ENCODE measurements around the gene LSM11.
"Not testable (repeated sequence)": the region's sequence is repeated elsewhere in the genome, so short reads cannot be mapped to it uniquely, and the experiment has no call there.

LSM11 gene

GRCh38 chr5:157714596-157714864, 29.0 kb upstream of the LSM11 start:
- H3K27ac ChIP-seq (ENCODE audit: low read depth in 2 of 2, low read length in 2 of 2) = no peak overlapping the region

GRCh38 chr5:157718519-157718918, 25.0 kb upstream of the LSM11 start:
- no peak overlapping the region for H3K27ac ChIP-seq (ENCODE audit: low read depth in 2 of 2, low read length in 2 of 2)

More at GRCh38 chr5:157714596-157714864, 29.0 kb upstream of the LSM11 start:
- Histone ChIP-seq H3K9ac (ENCODE audit: low read depth in 1 of 2, low read length in 2 of 2) (no peak overlapping the region), H3K27me3 (ENCODE audit: control insufficient read depth in 2 of 2, insufficient read depth in 2 of 2, low read length in 2 of 2) (no peaks in the 10 kb centered on the region), H3K9me3 (ENCODE audit: control insufficient read depth in 2 of 2, low read length in 2 of 2) (no peaks in the 10 kb centered on the region), H3K36me3 (ENCODE audit: control insufficient read depth in 2 of 2, insufficient read depth in 2 of 2, low read length in 2 of 2) (no peaks in the 10 kb centered on the region), H3K4me3 (ENCODE audit: low read length in 2 of 2) (no peak overlapping the region), H3K4me1 (ENCODE audit: control insufficient read depth in 2 of 2, insufficient read depth in 2 of 2, low read length in 2 of 2) (peaks cover 3 to 8% of the 10 kb centered on the region in 2 donors)

GRCh38 chr5:157719245-157719644, 24.3 kb upstream of the LSM11 start:
- H3K9ac ChIP-seq (ENCODE audit: low read depth in 1 of 2, low read length in 2 of 2) = no peak overlapping the region
- no peak overlapping the region for H3K27ac ChIP-seq (ENCODE audit: low read depth in 2 of 2, low read length in 2 of 2)
- H3K4me3 ChIP-seq (ENCODE audit: low read length in 2 of 2) = no peak overlapping the region
- no peaks in the 10 kb centered on the region for H3K9me3 ChIP-seq (ENCODE audit: control insufficient read depth in 2 of 2, low read length in 2 of 2)
- H3K27me3 ChIP-seq (ENCODE audit: control insufficient read depth in 2 of 2, insufficient read depth in 2 of 2, low read length in 2 of 2) = no peaks in the 10 kb centered on the region
- H3K36me3 ChIP-seq (ENCODE audit: control insufficient read depth in 2 of 2, insufficient read depth in 2 of 2, low read length in 2 of 2) = no peaks in the 10 kb centered on the region
- peaks cover 3 to 8% of the 10 kb centered on the region in 2 donors for H3K4me1 ChIP-seq (ENCODE audit: control insufficient read depth in 2 of 2, insufficient read depth in 2 of 2, low read length in 2 of 2)

More at GRCh38 chr5:157718519-157718918, 25.0 kb upstream of the LSM11 start:
- Histone ChIP-seq H3K9ac (ENCODE audit: low read depth in 1 of 2, low read length in 2 of 2) (no peak overlapping the region), H3K9me3 (ENCODE audit: control insufficient read depth in 2 of 2, low read length in 2 of 2) (no peaks in the 10 kb centered on the region), H3K36me3 (ENCODE audit: control insufficient read depth in 2 of 2, insufficient read depth in 2 of 2, low read length in 2 of 2) (no peaks in the 10 kb centered on the region), H3K4me3 (ENCODE audit: low read length in 2 of 2) (no peak overlapping the region), H3K4me1 (ENCODE audit: control insufficient read depth in 2 of 2, insufficient read depth in 2 of 2, low read length in 2 of 2) (peaks cover 3 to 8% of the 10 kb centered on the region in 2 donors), H3K27me3 (ENCODE audit: control insufficient read depth in 2 of 2, insufficient read depth in 2 of 2, low read length in 2 of 2) (no peaks in the 10 kb centered on the region)

- Histone ChIP-seq H3K4me1 (ENCODE audit: control insufficient read depth in 2 of 2, insufficient read depth in 2 of 2, low read length in 2 of 2) (peaks cover 3 to 8% of the 10 kb centered on the region in 2 donors), H3K4me3 (ENCODE audit: low read length in 2 of 2) (no peak overlapping the region), H3K27me3 (ENCODE audit: control insufficient read depth in 2 of 2, insufficient read depth in 2 of 2, low read length in 2 of 2) (no peaks in the 10 kb centered on the region)
These were observed 22.4 kb upstream of the LSM11 start for GRCh38 chr5:157721159-157721558.

GRCh38 chr5:157722895-157723294, 20.6 kb upstream of the LSM11 start:
- not testable (repeated sequence) for H3K4me1 ChIP-seq (ENCODE audit: control insufficient read depth in 2 of 2, insufficient read depth in 2 of 2, low read length in 2 of 2); H3K27ac ChIP-seq (ENCODE audit: low read depth in 2 of 2, low read length in 2 of 2); H3K4me3 ChIP-seq (ENCODE audit: low read length in 2 of 2); H3K9ac ChIP-seq (ENCODE audit: low read depth in 1 of 2, low read length in 2 of 2); H3K36me3 ChIP-seq (ENCODE audit: control insufficient read depth in 2 of 2, insufficient read depth in 2 of 2, low read length in 2 of 2); H3K9me3 ChIP-seq (ENCODE audit: control insufficient read depth in 2 of 2, low read length in 2 of 2); H3K27me3 ChIP-seq (ENCODE audit: control insufficient read depth in 2 of 2, insufficient read depth in 2 of 2, low read length in 2 of 2)

More at GRCh38 chr5:157721159-157721558, 22.4 kb upstream of the LSM11 start:
- Histone ChIP-seq H3K9ac (ENCODE audit: low read depth in 1 of 2, low read length in 2 of 2) (no peak overlapping the region), H3K27ac (ENCODE audit: low read depth in 2 of 2, low read length in 2 of 2) (no peak overlapping the region), H3K9me3 (ENCODE audit: control insufficient read depth in 2 of 2, low read length in 2 of 2) (no peaks in the 10 kb centered on the region), H3K36me3 (ENCODE audit: control insufficient read depth in 2 of 2, insufficient read depth in 2 of 2, low read length in 2 of 2) (no peaks in the 10 kb centered on the region)

- H3K9me3 ChIP-seq (ENCODE audit: control insufficient read depth in 2 of 2, low read length in 2 of 2); H3K9ac ChIP-seq (ENCODE audit: low read depth in 1 of 2, low read length in 2 of 2); H3K4me3 ChIP-seq (ENCODE audit: low read length in 2 of 2); H3K4me1 ChIP-seq (ENCODE audit: control insufficient read depth in 2 of 2, insufficient read depth in 2 of 2, low read length in 2 of 2); H3K27ac ChIP-seq (ENCODE audit: low read depth in 2 of 2, low read length in 2 of 2); H3K36me3 ChIP-seq (ENCODE audit: control insufficient read depth in 2 of 2, insufficient read depth in 2 of 2, low read length in 2 of 2); H3K27me3 ChIP-seq (ENCODE audit: control insufficient read depth in 2 of 2, insufficient read depth in 2 of 2, low read length in 2 of 2): not testable (repeated sequence)
These were observed 16.9 kb upstream of the LSM11 start for GRCh38 chr5:157726607-157727006.

- not testable (repeated sequence) for H3K4me1 ChIP-seq (ENCODE audit: control insufficient read depth in 2 of 2, insufficient read depth in 2 of 2, low read length in 2 of 2); H3K36me3 ChIP-seq (ENCODE audit: control insufficient read depth in 2 of 2, insufficient read depth in 2 of 2, low read length in 2 of 2); H3K4me3 ChIP-seq (ENCODE audit: low read length in 2 of 2); H3K27ac ChIP-seq (ENCODE audit: low read depth in 2 of 2, low read length in 2 of 2); H3K27me3 ChIP-seq (ENCODE audit: control insufficient read depth in 2 of 2, insufficient read depth in 2 of 2, low read length in 2 of 2); H3K9ac ChIP-seq (ENCODE audit: low read depth in 1 of 2, low read length in 2 of 2); H3K9me3 ChIP-seq (ENCODE audit: control insufficient read depth in 2 of 2, low read length in 2 of 2)
These were observed 15.7 kb upstream of the LSM11 start for GRCh38 chr5:157727858-157728257.

- Histone ChIP-seq H3K9ac (ENCODE audit: low read depth in 1 of 2, low read length in 2 of 2) (no peak overlapping the region), H3K4me3 (ENCODE audit: low read length in 2 of 2) (no peak overlapping the region), H3K27me3 (ENCODE audit: control insufficient read depth in 2 of 2, insufficient read depth in 2 of 2, low read length in 2 of 2) (no peaks in the 10 kb centered on the region), H3K27ac (ENCODE audit: low read depth in 2 of 2, low read length in 2 of 2) (no peak overlapping the region), H3K9me3 (ENCODE audit: control insufficient read depth in 2 of 2, low read length in 2 of 2) (no peaks in the 10 kb centered on the region), H3K4me1 (ENCODE audit: control insufficient read depth in 2 of 2, insufficient read depth in 2 of 2, low read length in 2 of 2) (peaks cover 6 to 10% of the 10 kb centered on the region in 2 donors), H3K36me3 (ENCODE audit: control insufficient read depth in 2 of 2, insufficient read depth in 2 of 2, low read length in 2 of 2) (peaks cover 0 to 3% of the 10 kb centered on the region in 2 donors)
These were observed 13.7 kb upstream of the LSM11 start for GRCh38 chr5:157729858-157730257.

- peak overlapping the region; percentile 94 to 98 for H3K4me3 ChIP-seq (ENCODE audit: low read length in 2 of 2)
- peaks cover 0 to 7% of the 10 kb centered on the region in 2 donors for H3K36me3 ChIP-seq (ENCODE audit: control insufficient read depth in 2 of 2, insufficient read depth in 2 of 2, low read length in 2 of 2)
- H3K4me1 ChIP-seq (ENCODE audit: control insufficient read depth in 2 of 2, insufficient read depth in 2 of 2, low read length in 2 of 2) = peaks cover 6 to 12% of the 10 kb centered on the region in 2 donors
- H3K9me3 ChIP-seq (ENCODE audit: control insufficient read depth in 2 of 2, low read length in 2 of 2) = no peaks in the 10 kb centered on the region
- no peaks in the 10 kb centered on the region for H3K27me3 ChIP-seq (ENCODE audit: control insufficient read depth in 2 of 2, insufficient read depth in 2 of 2, low read length in 2 of 2)
- peak overlapping the region; percentile 98 for H3K27ac ChIP-seq (ENCODE audit: low read depth in 2 of 2, low read length in 2 of 2)
- peak overlapping the region; percentile 75 to 91 for H3K9ac ChIP-seq (ENCODE audit: low read depth in 1 of 2, low read length in 2 of 2)
These were observed 12.6 kb upstream of the LSM11 start for GRCh38 chr5:157730900-157731271.

GRCh38 chr5:157731272-157732129, 12.0 kb upstream of the LSM11 start, which contains the start of gene THG1L:
Gene THG1L, plus strand, starts transcription at chr5:157731420. Its CDS starts 21 bp downstream, at chr5:157731441.
- peak within 1 kb of the TSS; percentile 75 to 91 for H3K9ac ChIP-seq (ENCODE audit: low read depth in 1 of 2, low read length in 2 of 2)
- no peaks in the 10 kb centered on the region for H3K27me3 ChIP-seq (ENCODE audit: control insufficient read depth in 2 of 2, insufficient read depth in 2 of 2, low read length in 2 of 2)
- peaks cover 6 to 14% of the 10 kb centered on the region in 2 donors for H3K4me1 ChIP-seq (ENCODE audit: control insufficient read depth in 2 of 2, insufficient read depth in 2 of 2, low read length in 2 of 2)
- H3K36me3 ChIP-seq (ENCODE audit: control insufficient read depth in 2 of 2, insufficient read depth in 2 of 2, low read length in 2 of 2) = peaks cover 0 to 7% of the 10 kb centered on the region in 2 donors
- peak within 1 kb of the TSS; percentile 98 for H3K27ac ChIP-seq (ENCODE audit: low read depth in 2 of 2, low read length in 2 of 2)
- no peaks in the 10 kb centered on the region for H3K9me3 ChIP-seq (ENCODE audit: control insufficient read depth in 2 of 2, low read length in 2 of 2)
- peak within 1 kb of the TSS; percentile 94 to 98 for H3K4me3 ChIP-seq (ENCODE audit: low read length in 2 of 2)

Measured in mucosa of rectum (tissue), 2 donors.